GM12873 (cell line): ENCODE measurements around the gene AIMP1.

Experiments
- CTCF ChIP-seq: IDR thresholded peaks from 2 replicates; pipeline ENCODE4 v1.5.1; 2012; ENCODE audit warnings: low read depth, mild to moderate bottlenecking, moderate library complexity, low read length, control low read depth; ENCODE audit not compliant: insufficient read depth; ENCODE audit errors: missing control alignments

The AIMP1 gene

GRCh38 chr4:106338671-106339070 is 22.3 kb downstream of the AIMP1 start:
- TF ChIP-seq CTCF: no peak

- no peak for TF ChIP-seq CTCF
These were observed 23.1 kb downstream of the AIMP1 start for GRCh38 chr4:106339431-106339830.

GRCh38 chr4:106340774-106341173 is 24.4 kb downstream of the AIMP1 start:
- TF ChIP-seq CTCF: no peak

GRCh38 chr4:106343865-106344646 is 27.7 kb downstream of the AIMP1 start:
- no peak for TF ChIP-seq CTCF

- TF ChIP-seq CTCF: no peak
These were observed 28.3 kb downstream of the AIMP1 start for GRCh38 chr4:106344647-106344970.

GRCh38 chr4:106347167-106347566 is 30.8 kb downstream of the AIMP1 start:
- TF ChIP-seq CTCF: no peak

- TF ChIP-seq CTCF: no peak
These were observed 34.7 kb downstream of the AIMP1 start for GRCh38 chr4:106351016-106351415.

GRCh38 chr4:106353786-106354185 is 37.4 kb downstream of the AIMP1 start:
- no peak for TF ChIP-seq CTCF
